ENCODE results near the gene CIP2A. TPM values are rescaled to one million over a fixed set of nuclear protein-coding genes. Genes with fewer than 3 reads are reported as not detected.

The CIP2A gene
- total RNA-seq, 2 experiments from 2014 or later, result 42.5 to 44.9 TPM

GRCh38 chr3:108555966-108556581 is 33.2 kb downstream of the CIP2A start:
- Mint-ChIP-seq H3K27me3 (no peaks in the 10 kb centered on the region), H3K4me1 (ENCODE audit: low read depth) (no peaks in the 10 kb centered on the region), H3K4me3 (no peak overlapping the region), H3K27ac (no peak overlapping the region), H3K9me3 (no peaks in the 10 kb centered on the region), H3K36me3 (ENCODE audit: low read depth) (peaks cover 46% of the 10 kb centered on the region)
- DNase-seq, result no peak
- no peak for ATAC-seq
- intact Hi-C loops (cut with micrococcal nuclease), result no loop called here
- ChIA-PET POLR2A (interaction anchor here (0.7 kb wide), 1 partner anchor 240 kb away, joined by 3 read pairs; no protein-coding TSS in a partner anchor), CTCF (interaction anchor here (1.7 kb wide), 2 partner anchors 12 to 22 kb away, joined by 4 read pairs; no protein-coding TSS in a partner anchor)
- TF ChIP-seq CTCF (IDR thresholded peaks at IDR 0.05), result no peak

GRCh38 chr3:108554913-108555571 is 34.2 kb downstream of the CIP2A start:
- no peaks in the 10 kb centered on the region for H3K27me3 Mint-ChIP-seq
- ATAC-seq, result no peak
- no peaks in the 10 kb centered on the region for H3K9me3 Mint-ChIP-seq
- no peak for TF ChIP-seq CTCF (IDR thresholded peaks at IDR 0.05)
- H3K36me3 Mint-ChIP-seq (ENCODE audit: low read depth), result peaks cover 41% of the 10 kb centered on the region
- H3K4me3 Mint-ChIP-seq, result no peak overlapping the region
- H3K4me1 Mint-ChIP-seq (ENCODE audit: low read depth), result no peaks in the 10 kb centered on the region
- ChIA-PET POLR2A (interaction anchor here (1.3 kb wide), 1 partner anchor 34 kb away, joined by 4 read pairs; the partner anchor contains the start of gene CIP2A), CTCF (interaction anchor here (1.7 kb wide), 2 partner anchors 11 to 23 kb away, joined by 4 read pairs; no protein-coding TSS in a partner anchor)
- DNase-seq, result no peak
- intact Hi-C loops (cut with micrococcal nuclease), result loop anchor here (5.0 kb wide), 1 partner anchor 68 kb away; no protein-coding TSS in a partner anchor
- no peak overlapping the region for H3K27ac Mint-ChIP-seq

GRCh38 chr3:108554229-108554628 is 35.0 kb downstream of the CIP2A start:
- ATAC-seq (no peak), DNase-seq (no peak)
- Mint-ChIP-seq H3K36me3 (ENCODE audit: low read depth) (peaks cover 40% of the 10 kb centered on the region), H3K27me3 (no peaks in the 10 kb centered on the region), H3K27ac (no peak overlapping the region), H3K4me1 (ENCODE audit: low read depth) (no peaks in the 10 kb centered on the region), H3K9me3 (no peaks in the 10 kb centered on the region), H3K4me3 (no peak overlapping the region)
- POLR2A ChIA-PET, result interaction anchor here (1.3 kb wide), 1 partner anchor 35 kb away, joined by 4 read pairs; the partner anchor contains the start of gene CIP2A
- intact Hi-C loops (cut with micrococcal nuclease), result loop anchor here (5.0 kb wide), 1 partner anchor 67 kb away; no protein-coding TSS in a partner anchor
- TF ChIP-seq CTCF (IDR thresholded peaks at IDR 0.05), result no peak
- CTCF ChIA-PET, result interaction anchor here (1.2 to 3.3 kb wide), 5 partner anchors 9 to 65 kb away, joined by 3 to 19 read pairs (median 4); no protein-coding TSS in a partner anchor

- DNase-seq, result no peak
- no peaks in the 10 kb centered on the region for H3K27me3 Mint-ChIP-seq
- ChIA-PET POLR2A (no interaction called here), CTCF (interaction anchor here (0.6 to 3.3 kb wide), 23 partner anchors 9 to 363 kb away, joined by 3 to 19 read pairs (median 5); partner anchors contain the start of genes CIP2A and DZIP3)
- H3K9me3 Mint-ChIP-seq, result no peaks in the 10 kb centered on the region
- H3K4me3 Mint-ChIP-seq, result no peak overlapping the region
- H3K36me3 Mint-ChIP-seq (ENCODE audit: low read depth), result peaks cover 39% of the 10 kb centered on the region
- intact Hi-C loops (cut with micrococcal nuclease), result loop anchor here (5.0 kb wide), 1 partner anchor 65 kb away; no protein-coding TSS in a partner anchor
- no peaks in the 10 kb centered on the region for H3K4me1 Mint-ChIP-seq (ENCODE audit: low read depth)
- peak; percentile 57 for TF ChIP-seq CTCF (IDR thresholded peaks at IDR 0.05)
- H3K27ac Mint-ChIP-seq, result no peak overlapping the region
- no peak for ATAC-seq
Measured at GRCh38 chr3:108552267-108553159, 36.7 kb downstream of the CIP2A start.
